HL-60/S4 treated with retinoic acid at 250 ng/mL for 4 days and 3 days (cell line): ENCODE measurements around the gene STRBP.

Experiments
- in situ Hi-C: fragments of 300-500 bp; cut with MboI; formaldehyde crosslinking; loops from 2 replicates; pipeline ENCODE4 v1.7.0; 2022; ENCODE audit warnings: low sequenced_read_pairs

STRBP gene

GRCh38 chr9:123135430-123135829, 133.0 kb downstream of the STRBP start:
- in situ Hi-C loops, result no loop called here

GRCh38 chr9:123132696-123133095, 135.7 kb downstream of the STRBP start:
- in situ Hi-C loops, result no loop called here

DNA sequence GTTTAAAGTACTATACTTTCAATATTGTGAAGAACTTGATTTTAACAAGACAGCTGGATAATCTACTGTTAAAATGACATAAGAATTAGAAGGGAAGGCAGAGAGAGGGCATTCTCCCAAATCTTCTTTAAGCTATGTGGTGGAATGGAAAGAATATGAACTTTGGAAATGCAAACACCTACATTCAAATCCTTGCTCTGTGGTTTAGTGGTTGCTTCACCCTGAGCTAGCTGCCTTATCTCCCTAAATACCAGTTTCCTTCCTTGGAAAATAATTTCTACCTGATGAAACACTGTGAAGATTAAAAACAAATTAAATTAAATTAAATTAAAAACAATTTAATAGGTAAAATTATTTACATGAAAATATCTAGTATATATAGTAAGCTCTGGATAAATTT, 136.4 kb downstream of the STRBP start:
- in situ Hi-C loops, result no loop called here

- in situ Hi-C loops, result no loop called here
Measured at GRCh38 chr9:123131258-123131657, 137.1 kb downstream of the STRBP start.

GRCh38 chr9:123129423-123129822, 139.0 kb downstream of the STRBP start:
- in situ Hi-C loops, result no loop called here

- in situ Hi-C loops, result no loop called here
Measured at GRCh38 chr9:123128591-123128990, 139.8 kb downstream of the STRBP start.

GRCh38 chr9:123127512-123128075, 140.8 kb downstream of the STRBP start:
- in situ Hi-C loops, result no loop called here

GRCh38 chr9:123121457-123121856, 146.9 kb downstream of the STRBP start:
- in situ Hi-C loops, result no loop called here

DNA sequence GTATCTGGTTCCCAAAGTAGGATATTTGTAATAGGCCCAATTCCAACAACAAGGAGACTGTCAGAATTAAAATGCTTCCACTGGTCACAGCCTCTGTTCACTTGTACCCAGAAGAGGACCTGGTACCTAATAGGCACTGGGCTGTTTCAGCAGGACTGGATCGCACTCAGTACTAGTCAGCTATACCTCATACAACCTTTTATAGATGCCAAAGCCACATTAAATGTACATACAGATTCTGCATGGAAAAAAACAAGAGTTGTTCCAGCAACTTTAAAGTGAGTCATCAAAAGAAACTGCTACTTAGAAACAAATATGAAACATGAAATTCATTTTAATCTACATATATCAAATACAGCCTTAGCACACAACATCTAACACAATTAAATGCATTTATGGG, 147.4 kb downstream of the STRBP start:
- in situ Hi-C loops, result no loop called here

GRCh38 chr9:123120131-123120530, 148.3 kb downstream of the STRBP start:
- in situ Hi-C loops, result no loop called here

- in situ Hi-C loops, result no loop called here
Measured at GRCh38 chr9:123119566-123119965, 148.8 kb downstream of the STRBP start.

DNA sequence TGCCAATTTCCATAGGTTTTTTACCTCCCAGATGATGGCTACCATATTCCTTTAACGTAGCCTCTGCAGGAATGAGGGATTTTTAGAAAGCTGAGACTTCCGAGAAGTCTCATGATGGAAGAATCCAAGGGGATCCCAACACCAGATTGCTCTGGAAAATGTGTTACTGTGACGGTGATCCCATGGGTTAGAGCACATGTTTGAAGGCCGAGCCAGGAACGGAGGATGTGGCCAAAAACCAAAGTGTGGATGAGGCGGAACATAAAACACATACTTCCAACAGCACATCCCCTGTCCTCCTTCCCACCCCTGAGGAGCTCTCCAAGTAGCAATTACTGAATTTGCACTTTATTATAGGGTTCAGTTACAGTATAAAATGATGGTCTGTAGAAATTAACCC, 152.3 kb downstream of the STRBP start:
- in situ Hi-C loops, result no loop called here

DNA sequence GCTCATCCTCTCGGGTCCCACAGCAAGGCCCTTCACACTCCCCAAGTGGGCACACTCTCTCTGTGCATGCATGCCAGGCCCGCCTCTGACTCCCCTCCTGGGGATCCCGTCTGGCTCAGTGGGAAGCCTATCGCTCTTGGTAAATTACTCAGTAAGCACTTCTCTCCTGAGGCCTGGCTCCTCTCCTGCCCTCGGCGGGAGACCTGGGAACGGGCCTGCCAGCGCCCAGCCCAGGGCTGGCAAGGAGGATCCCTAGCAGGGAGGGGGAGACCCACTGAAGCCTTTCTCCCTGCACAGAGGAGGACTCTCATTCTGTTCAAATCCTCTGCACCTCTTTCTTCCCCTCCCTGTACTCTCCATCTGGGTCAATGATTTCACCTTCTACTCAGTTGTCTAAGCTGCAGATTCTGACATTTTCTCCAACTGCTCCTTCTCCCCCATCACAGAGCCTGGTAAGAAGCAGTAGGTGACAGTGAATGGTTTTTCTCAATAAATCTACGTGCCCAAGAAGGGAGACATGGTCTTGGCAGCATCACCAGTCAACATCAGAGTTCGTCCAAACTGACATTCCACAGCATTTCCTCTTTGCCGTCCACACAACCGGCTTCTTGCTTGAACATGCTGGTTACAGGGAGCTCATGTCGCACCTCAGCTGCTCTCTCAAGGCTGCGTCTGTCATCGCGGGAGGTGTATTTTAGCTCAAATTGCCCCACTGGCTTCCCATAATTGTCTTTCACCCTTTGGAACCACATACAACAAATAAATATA, 153.1 kb downstream of the STRBP start:
- in situ Hi-C loops, result no loop called here

- in situ Hi-C loops, result no loop called here
Measured at GRCh38 chr9:123113185-123113584, 155.2 kb downstream of the STRBP start.

- in situ Hi-C loops, result no loop called here
Measured at GRCh38 chr9:123112015-123112975, 156.1 kb downstream of the STRBP start.

DNA sequence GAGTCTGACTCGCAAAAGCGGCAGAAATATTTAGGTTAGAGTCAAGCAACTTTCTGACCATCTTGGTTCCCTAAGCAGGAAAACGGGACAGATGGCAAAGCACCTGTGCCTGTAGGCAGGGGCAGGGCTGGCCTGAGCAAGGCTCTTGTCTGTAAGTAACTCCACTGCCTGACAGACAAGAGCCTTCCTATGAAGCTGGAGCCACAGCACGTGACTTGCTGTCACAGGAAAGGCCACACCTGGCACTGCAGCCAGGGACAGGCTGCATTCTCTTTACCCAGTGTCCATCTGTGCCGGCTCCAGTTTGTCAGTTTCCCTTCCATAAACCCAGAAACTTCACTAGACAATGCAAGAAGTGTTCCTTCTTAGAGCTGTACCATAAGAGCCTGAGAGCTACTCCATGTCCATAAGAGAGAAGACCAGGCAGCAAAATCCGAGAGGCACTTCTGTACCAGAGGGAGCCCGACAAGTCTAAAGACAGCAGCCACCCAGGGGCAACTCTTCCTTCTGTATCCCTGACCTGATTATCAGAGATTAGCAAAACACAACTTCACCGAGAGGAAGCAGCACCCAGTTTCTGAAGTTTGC, 156.9 kb downstream of the STRBP start:
- in situ Hi-C loops, result no loop called here

- in situ Hi-C loops, result no loop called here
Measured at GRCh38 chr9:123109540-123110279, 158.7 kb downstream of the STRBP start.

DNA sequence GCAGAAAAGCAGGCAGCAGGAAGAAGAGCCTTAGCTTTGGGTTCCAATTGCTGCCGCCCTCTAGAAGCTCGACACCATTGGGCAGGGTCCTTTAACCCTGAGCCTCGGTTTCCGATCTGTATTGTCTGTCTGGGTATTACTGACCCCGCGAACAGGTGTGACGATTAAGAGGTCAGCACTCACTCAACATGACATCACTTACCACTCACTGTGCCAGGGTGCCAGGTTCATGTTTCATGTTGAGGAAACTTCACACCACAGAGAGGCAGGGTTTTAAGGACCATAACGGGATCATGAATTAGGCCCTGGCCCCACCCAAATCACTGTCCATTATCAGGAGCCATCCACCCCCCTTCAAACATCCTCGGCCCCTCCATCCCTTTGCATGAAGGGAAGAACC, 159.4 kb downstream of the STRBP start:
- in situ Hi-C loops, result no loop called here

DNA sequence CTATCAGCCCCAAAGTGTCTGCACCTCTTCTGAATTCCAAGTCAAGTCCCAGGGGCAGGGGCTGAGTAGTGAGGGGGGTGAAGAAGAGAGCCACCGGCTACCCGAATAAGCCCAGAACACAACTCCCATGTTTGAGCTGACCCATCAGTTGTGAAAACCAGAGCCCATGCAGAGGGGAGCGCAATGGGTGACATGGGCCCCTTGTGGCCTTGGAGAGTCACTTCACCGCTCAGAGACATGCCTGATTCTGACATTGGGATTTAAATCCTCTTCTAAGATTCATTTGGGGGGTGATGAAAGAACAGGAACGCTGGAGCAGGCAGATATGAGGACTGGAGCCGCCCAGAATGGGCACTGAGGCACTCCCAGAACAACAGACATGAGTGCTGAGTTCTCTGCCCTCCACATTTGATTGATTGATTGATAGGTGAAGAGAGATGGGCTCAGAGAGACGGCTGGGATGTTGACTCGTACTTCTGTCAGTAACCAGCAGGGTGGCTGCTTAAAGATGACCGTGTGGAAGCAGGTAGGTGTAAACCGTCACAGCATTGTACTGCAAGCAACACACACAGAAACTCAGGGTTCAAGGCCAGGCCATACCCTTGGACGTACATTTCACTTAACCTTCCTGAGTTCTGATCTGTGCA, 160.6 kb downstream of the STRBP start:
- in situ Hi-C loops, result no loop called here

DNA sequence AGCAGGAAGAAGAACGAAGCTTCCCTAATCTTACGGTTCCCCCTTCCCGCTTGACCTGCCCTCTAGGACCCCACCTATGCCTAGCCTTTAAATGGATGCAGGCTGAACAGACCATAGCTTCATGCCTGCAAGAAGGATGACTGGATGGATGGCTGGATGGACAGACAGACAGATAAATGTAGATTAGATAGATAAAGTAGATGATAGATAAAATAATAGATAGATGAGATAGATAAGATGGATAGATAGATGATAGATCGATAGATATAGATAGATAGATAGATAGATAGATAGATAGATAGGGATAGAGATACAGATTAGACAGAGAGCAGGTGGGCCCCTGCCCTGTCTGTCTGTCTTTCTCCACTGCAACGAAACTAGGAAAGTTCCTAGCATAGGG, 162.9 kb downstream of the STRBP start:
- in situ Hi-C loops, result no loop called here
